Measurements from ENCODE around the gene SMAP1.

The SMAP1 gene

GRCh38 chr6:70839286-70840266 is 171.9 kb downstream of the SMAP1 start:
- Histone ChIP-seq H3K9me3 (ENCODE audit: control insufficient read depth, insufficient read depth, low read depth, low read length) (no peaks in the 10 kb centered on the region), H3K27ac (ENCODE audit: extremely low read depth, low read depth, low read length) (no peak overlapping the region), H3K4me3 (ENCODE audit: low read depth, low read length) (no peak overlapping the region), H3K4me1 (ENCODE audit: control insufficient read depth, insufficient read depth, low read length) (no peaks in the 10 kb centered on the region), H3K36me3 (ENCODE audit: control insufficient read depth in 2 of 2, insufficient read depth in 1 of 2, low read length in 2 of 2) (no peaks in the 10 kb centered on the region)
- TF ChIP-seq ZNF140 (tag by site-specific recombination; IDR thresholded peaks at IDR 0.05) (no peak), ZNF596 (tag by site-specific recombination; IDR thresholded peaks at IDR 0.05) (no peak), ZNF19 (tag by site-specific recombination; IDR thresholded peaks at IDR 0.05; ENCODE audit: low read depth) (no peak), ZNF174 (tag by site-specific recombination; IDR thresholded peaks at IDR 0.05) (no peak), ZNF837 (tag by site-specific recombination; IDR thresholded peaks at IDR 0.05) (no peak), ZBTB48 (tag by site-specific recombination; IDR thresholded peaks at IDR 0.05) (no peak), ZNF704 (tag by site-specific recombination; IDR thresholded peaks at IDR 0.05) (no peak), ZNF121 (tag by site-specific recombination; IDR thresholded peaks at IDR 0.05) (no peak), KLF9 (tag by site-specific recombination; IDR thresholded peaks at IDR 0.05; ENCODE audit: low read depth) (no peak), ZNF354C (tag by site-specific recombination; IDR thresholded peaks at IDR 0.05; ENCODE audit: borderline replicate concordance, low read depth) (no peak)
- ChIA-PET CTCF (interaction anchor here (0.6 to 1.8 kb wide), 3 partner anchors 17 to 45 kb away, joined by 3 to 7 read pairs (median 3); no protein-coding TSS in a partner anchor), POLR2A (no interaction called here)

- Histone ChIP-seq H3K9me3 (ENCODE audit: control insufficient read depth, insufficient read depth, low read depth, low read length) (no peaks in the 10 kb centered on the region), H3K36me3 (ENCODE audit: control insufficient read depth in 2 of 2, insufficient read depth in 1 of 2, low read length in 2 of 2) (no peaks in the 10 kb centered on the region), H3K27ac (ENCODE audit: extremely low read depth, low read depth, low read length) (no peak overlapping the region), H3K4me3 (ENCODE audit: low read depth, low read length) (no peak overlapping the region), H3K4me1 (ENCODE audit: control insufficient read depth, insufficient read depth, low read length) (no peaks in the 10 kb centered on the region)
- CTCF ChIA-PET: interaction anchor here (0.6 to 1.2 kb wide), 2 partner anchors 293 to 577 kb away, joined by 3 to 4 read pairs; no protein-coding TSS in a partner anchor
- POLR2A ChIA-PET: no interaction called here
- TF ChIP-seq ZNF324 (tag by site-specific recombination; IDR thresholded peaks at IDR 0.05) (no peak), SCRT1 (tag by site-specific recombination; IDR thresholded peaks at IDR 0.05; ENCODE audit: borderline replicate concordance) (no peak), ZNF677 (tag by site-specific recombination; IDR thresholded peaks at IDR 0.05) (no peak), EGR2 (tag by site-specific recombination; IDR thresholded peaks at IDR 0.05; ENCODE audit: low read depth) (no peak), ZNF692 (tag by site-specific recombination; IDR thresholded peaks at IDR 0.05) (no peak), ZNF777 (tag by site-specific recombination; IDR thresholded peaks at IDR 0.05; ENCODE audit: borderline replicate concordance) (no peak), PRDM4 (tag by site-specific recombination; IDR thresholded peaks at IDR 0.05) (no peak), ZNF585B (tag by site-specific recombination; IDR thresholded peaks at IDR 0.05) (no peak), ZNF501 (tag by site-specific recombination; IDR thresholded peaks at IDR 0.05) (no peak), BCL6B (tag by site-specific recombination; IDR thresholded peaks at IDR 0.05) (no peak), ZBTB21 (tag by site-specific recombination; IDR thresholded peaks at IDR 0.05) (no peak), ZSCAN30 (tag by site-specific recombination; IDR thresholded peaks at IDR 0.05) (no peak), HOXD13 (CRISPR knock-in tag; IDR thresholded peaks at IDR 0.05; ENCODE audit: borderline replicate concordance) (no peak), KLF9 (tag by site-specific recombination; IDR thresholded peaks at IDR 0.05; ENCODE audit: low read depth) (no peak), CTCF (tag by site-specific recombination; IDR thresholded peaks at IDR 0.05) (no peak), ZNF366 (tag by site-specific recombination; conservative IDR thresholded peaks at IDR 0.05) (no peak), ZNF629 (tag by site-specific recombination; IDR thresholded peaks at IDR 0.05) (no peak)
Measured at GRCh38 chr6:70841112-70841511, 173.4 kb downstream of the SMAP1 start.
